GM12878 (cell line): ENCODE data around the gene SLC2A14.
"Not testable (repeated sequence)": the region's sequence is repeated elsewhere in the genome, so short reads cannot be mapped to it uniquely, and the experiment has no call there.

Source experiments
- CEBPB ChIP-seq, 2 experiments: fragments of 150-350 bp in 1 of 2; IDR thresholded peaks; 2 replicates each; pipeline ENCODE4 v1.6.1; 2012 to 2014; ENCODE audit warnings: low read depth in 2 of 2, low read length in 2 of 2, borderline replicate concordance in 1 of 2, inconsistent platforms in 1 of 2
- SRF ChIP-seq, 2 experiments: IDR thresholded peaks; 2 replicates each; pipeline ENCODE4 v1.6.1; 2011; ENCODE audit warnings: low read depth in 2 of 2, low read length in 2 of 2, mild to moderate bottlenecking in 1 of 2, moderate library complexity in 1 of 2
- YY1 ChIP-seq: IDR thresholded peaks from 2 replicates; pipeline ENCODE4 v1.6.1; 2011; ENCODE audit warnings: low read depth, mild to moderate bottlenecking, low read length

GRCh38 chr12:7910106-7910505 is 37.4 kb upstream of the SLC2A14 start:
- not testable (repeated sequence) for TF ChIP-seq SRF (IDR thresholded peaks at IDR 0.05; ENCODE audit: low read depth in 2 of 2, low read length in 2 of 2); YY1; CEBPB (IDR thresholded peaks at IDR 0.05; ENCODE audit: borderline replicate concordance in 1 of 2, low read depth in 2 of 2, low read length in 2 of 2)
